Sigmoid colon (tissue), 7 donors: ENCODE measurements around the gene TACC2. TPM values are rescaled to one million over a fixed set of nuclear protein-coding genes. Genes with fewer than 3 reads are reported as not detected.

Source experiments
- DNase-seq: peaks from one replicate; pipeline ENCODE4 v3.0.0-alpha.2; 2019
- H3K27ac ChIP-seq, 4 donors: fragments of 200-600 bp; sonication (generic); one replicate each; pipeline ENCODE4 v1.5.1; 2016 to 2019; ENCODE audit warnings: mild to moderate bottlenecking in 1 of 4
- H3K27me3 ChIP-seq, 3 donors: fragments of 200-600 bp; sonication (generic); one replicate each; pipeline ENCODE4 v1.5.1; 2019; ENCODE audit warnings: mild to moderate bottlenecking in 1 of 3
- H3K36me3 ChIP-seq, 4 donors: fragments of 200-600 bp; sonication (generic); one replicate each; pipeline ENCODE4 v1.5.1; 2016 to 2019
- H3K4me1 ChIP-seq, 4 donors: fragments of 200-600 bp; sonication (generic); one replicate each; pipeline ENCODE4 v1.5.1; 2017 to 2019
- H3K4me3 ChIP-seq, 4 donors: fragments of 200-600 bp; sonication (generic); one replicate each; pipeline ENCODE4 v1.5.1; 2017 to 2019; ENCODE audit warnings: mild to moderate bottlenecking in 2 of 4, moderate library complexity in 1 of 4
- H3K9me3 ChIP-seq, 4 donors: fragments of 200-600 bp in 3 of 4; sonication (generic) in 3 of 4; one replicate each; pipeline versions ENCODE4 v1.5.1 to v1.6.1; 2013 to 2019
- CTCF ChIP-seq, 4 experiments: fragments of 450-650 bp in 3 of 4; fragments of 200-600 bp in 1 of 4; IDR thresholded peaks; one replicate each; pipeline ENCODE4 v1.5.1; 2016 to 2019; ENCODE audit warnings: antibody characterized with exemption in 4 of 4, mild to moderate bottlenecking in 3 of 4, moderate library complexity in 2 of 4
- EP300 ChIP-seq, 4 donors: sonication (generic); formaldehyde crosslinking; IDR thresholded peaks; one replicate each; pipeline ENCODE4 v1.6.1; 2017; ENCODE audit warnings: antibody characterized with exemption in 4 of 4
- POLR2A ChIP-seq, 2 donors: fragments of 450-650 bp; IDR thresholded peaks; one replicate each; pipeline ENCODE4 v1.6.1; 2016; ENCODE audit warnings: antibody characterized with exemption in 2 of 2, mild to moderate bottlenecking in 2 of 2, moderate library complexity in 2 of 2
- POLR2AphosphoS5 ChIP-seq, 4 donors: sonication (generic); formaldehyde crosslinking; IDR thresholded peaks; one replicate each; pipeline ENCODE4 v1.6.1; 2017; ENCODE audit warnings: antibody characterized with exemption in 4 of 4
- WGBS, 2 donors: extraction: QIAGEN DNeasy Blood & Tissue Kit; methylation state at CpG; one replicate each; pipeline ENCODE4 v1.1.7; 2013; 5-methylcytosine and 5-hydroxymethylcytosine counted together
- intact Hi-C: fragments of 100-400 bp; cut with DNase I; formaldehyde crosslinking; loops from one replicate; pipeline ENCODE4 v1.15.1; 2023
- polyA plus RNA-seq, 3 donors: library from polyadenylated mRNA; stranded (reverse); fragments of 200-250 nt; gene quantifications; one replicate each; pipeline ENCODE4 v1.2.3, GENCODE V29; 2013
- total RNA-seq, 4 donors: library from RNA; depleted of rRNA; stranded (reverse); fragments of >200 nt; gene quantifications; one replicate each; pipeline ENCODE4 v1.1.0, GENCODE V29; 2016
- donor health status: healthy with polysubstance abuse.
- donor health status: Bipolar disorder and iron deficiency.
- donor health status: healthy.

TACC2 gene
- total and polyA plus RNA-seq, 7 donors: 43.7 to 173 (median 71.0) TPM

GRCh38 chr10:122086416-122087240, 97.7 kb downstream of the TACC2 start:
- Histone ChIP-seq H3K27ac (no peak overlapping the region), H3K9me3 (no peaks in the 10 kb centered on the region), H3K27me3 (no peaks in the 10 kb centered on the region), H3K4me3 (no peak overlapping the region), H3K36me3 (peaks cover 0 to 53% (median 17%) of the 10 kb centered on the region in 4 donors), H3K4me1 (peaks cover 0 to 9% (median 3%) of the 10 kb centered on the region in 4 donors)
- WGBS, 2 donors: 93% methylated on average over 9 of the region's 9 CpGs
- intact Hi-C loops: no loop called here
- DNase-seq: no peak
- no peak for TF ChIP-seq EP300 (IDR thresholded peaks at IDR 0.05)
- no peak for TF ChIP-seq POLR2AphosphoS5 (IDR thresholded peaks at IDR 0.05)
- no peak for TF ChIP-seq POLR2A (IDR thresholded peaks at IDR 0.05)
- no peak for TF ChIP-seq CTCF (IDR thresholded peaks at IDR 0.05)

GRCh38 chr10:122087436-122087835, 98.5 kb downstream of the TACC2 start:
- H3K27me3 ChIP-seq: no peaks in the 10 kb centered on the region
- no peaks in the 10 kb centered on the region for H3K9me3 ChIP-seq
- peaks cover 0 to 54% (median 19%) of the 10 kb centered on the region in 4 donors for H3K36me3 ChIP-seq
- 90 to 93% methylated on average over 9 of the region's 9 CpGs for WGBS, 2 donors
- intact Hi-C loops: no loop called here
- DNase-seq: no peak
- H3K27ac ChIP-seq: no peak overlapping the region
- TF ChIP-seq POLR2AphosphoS5 (IDR thresholded peaks at IDR 0.05) (no peak), EP300 (IDR thresholded peaks at IDR 0.05) (no peak), CTCF (IDR thresholded peaks at IDR 0.05) (no peak), POLR2A (IDR thresholded peaks at IDR 0.05) (no peak)
- H3K4me3 ChIP-seq: no peak overlapping the region
- H3K4me1 ChIP-seq: peaks cover 0 to 9% (median 3%) of the 10 kb centered on the region in 4 donors

GRCh38 chr10:122089311-122090017, 100.5 kb downstream of the TACC2 start:
- Histone ChIP-seq H3K4me1 (peaks cover 0 to 9% (median 3%) of the 10 kb centered on the region in 4 donors), H3K27me3 (no peaks in the 10 kb centered on the region), H3K9me3 (no peaks in the 10 kb centered on the region), H3K4me3 (no peak overlapping the region), H3K36me3 (peaks cover 0 to 41% (median 16%) of the 10 kb centered on the region in 4 donors), H3K27ac (no peak overlapping the region)
- TF ChIP-seq POLR2AphosphoS5 (IDR thresholded peaks at IDR 0.05) (no peak), POLR2A (IDR thresholded peaks at IDR 0.05) (no peak), EP300 (IDR thresholded peaks at IDR 0.05) (no peak), CTCF (IDR thresholded peaks at IDR 0.05) (no peak)
- 80 to 85% methylated on average over 9 of the region's 9 CpGs for WGBS, 2 donors
- DNase-seq: no peak
- intact Hi-C loops: no loop called here

GRCh38 chr10:122091722-122092121, 102.8 kb downstream of the TACC2 start:
- Histone ChIP-seq H3K36me3 (peaks cover 0 to 33% (median 16%) of the 10 kb centered on the region in 4 donors), H3K27me3 (no peaks in the 10 kb centered on the region), H3K4me1 (peaks cover 0 to 5% (median 2%) of the 10 kb centered on the region in 4 donors), H3K9me3 (no peaks in the 10 kb centered on the region), H3K4me3 (no peak overlapping the region), H3K27ac (no peak overlapping the region)
- intact Hi-C loops: no loop called here
- TF ChIP-seq EP300 (IDR thresholded peaks at IDR 0.05) (no peak), POLR2A (IDR thresholded peaks at IDR 0.05) (no peak), POLR2AphosphoS5 (IDR thresholded peaks at IDR 0.05) (no peak), CTCF (IDR thresholded peaks at IDR 0.05) (no peak)
- DNase-seq: no peak
- 80 to 94% methylated on average over 6 of the region's 6 CpGs for WGBS, 2 donors
